GM12878 (cell line): ENCODE data around the gene TEX2. TPM values are rescaled to one million over a fixed set of nuclear protein-coding genes. Genes with fewer than 3 reads are reported as not detected.

Source experiments
- ATAC-seq: fragments of 200-7000 bp; cut with Tn5 transposase; 3 replicates; pipeline ENCODE4 v1.9.1; 2020; ENCODE audit warnings: mild to moderate bottlenecking, moderate library complexity
- BruUV-seq: library from RNA; stranded (reverse); fragments of 400-500 nt; replicated peaks from 2 replicates; lab custom pipeline; 2021; lab: Mats Ljungman, UMichigan
- CTCF ChIA-PET: fragments of 300-600 bp; sonication (Branson Sonifier 250); formaldehyde crosslinking; extraction: SDS; loops from one replicate; lab custom pipeline; 2021; ENCODE audit warnings: inconsistent platforms; lab: Yijun Ruan, JAX
- POLR2A ChIA-PET: fragments of 350-600 bp; formaldehyde crosslinking; extraction: SDS; loops from one replicate; lab custom pipeline; 2021; ENCODE audit warnings: inconsistent platforms; lab: Charles Lee
- RAD21 ChIA-PET: fragments of 300-600 bp; sonication (Branson Sonifier 250); formaldehyde crosslinking; loops from one replicate; lab custom pipeline; 2023; ENCODE audit warnings: antibody characterized with exemption; ENCODE audit not compliant: unreplicated experiment; lab: Charles Lee
- SMC1A ChIA-PET: fragments of 300-600 bp; sonication (Branson Sonifier 250); formaldehyde crosslinking; loops from one replicate; lab custom pipeline; 2023; ENCODE audit not compliant: unreplicated experiment, uncharacterized antibody; lab: Charles Lee
- DNase-seq: peaks from one replicate; pipeline ENCODE4 v3.0.0-alpha.2; 2011; ENCODE audit warnings: low read depth, low spot score
- FAIRE-seq: peaks from 3 replicates; lab custom pipeline; 2011; peaks lifted over from hg19 to GRCh38; lab: Jason Lieb, UNC
- H2AFZ ChIP-seq: 2 replicates; pipeline ENCODE4 v1.6.0; 2011; ENCODE audit warnings: low read depth, low read length, control low read depth; ENCODE audit not compliant: control insufficient read depth
- H3K27ac ChIP-seq: 2 replicates; pipeline ENCODE4 v1.5.1; 2011; ENCODE audit warnings: control low read depth; ENCODE audit not compliant: control insufficient read depth, insufficient read depth
- H3K27me3 ChIP-seq, 2 experiments: replicated peaks in 1 of 2; 2 replicates each; pipeline versions ENCODE4 v1.6.0 to v1.6.1; 2011; ENCODE audit warnings: low read length in 1 of 2; ENCODE audit not compliant: control insufficient read depth in 2 of 2, insufficient read depth in 2 of 2
- H3K36me3 ChIP-seq, 2 experiments: 2 replicates each; pipeline ENCODE4 v1.5.1; 2011; ENCODE audit warnings: low read length in 1 of 2; ENCODE audit not compliant: control insufficient read depth in 2 of 2, insufficient read depth in 2 of 2
- H3K4me1 ChIP-seq: 2 replicates; pipeline ENCODE4 v1.6.1; 2011; ENCODE audit warnings: mild to moderate bottlenecking, low read length, moderate library complexity, mixed read lengths; ENCODE audit not compliant: control insufficient read depth, insufficient read depth
- H3K4me2 ChIP-seq: 2 replicates; pipeline ENCODE4 v1.6.0; 2011; ENCODE audit warnings: control low read depth; ENCODE audit not compliant: control insufficient read depth, insufficient read depth
- H3K4me3 ChIP-seq: fragments of 200-600 bp; sonication (generic); 2 replicates; pipeline ENCODE4 v1.5.1; 2016
- H3K79me2 ChIP-seq: 2 replicates; pipeline ENCODE4 v1.6.0; 2011; ENCODE audit warnings: low read length; ENCODE audit not compliant: control insufficient read depth, insufficient read depth
- H3K9ac ChIP-seq: 2 replicates; pipeline ENCODE4 v1.8.0; 2011; ENCODE audit warnings: low read length, control low read depth, mixed read lengths; ENCODE audit not compliant: control insufficient read depth, insufficient read depth
- H3K9me3 ChIP-seq: replicated peaks from 3 replicates; pipeline ENCODE4 v1.5.1; 2011; ENCODE audit warnings: mild to moderate bottlenecking, low read length; ENCODE audit not compliant: control insufficient read depth, insufficient read depth
- H4K20me1 ChIP-seq: 2 replicates; pipeline ENCODE4 v1.6.0; 2011; ENCODE audit not compliant: control insufficient read depth, insufficient read depth
- FOXM1 ChIP-seq: IDR thresholded peaks from 2 replicates; pipeline ENCODE4 v1.6.1; 2012; ENCODE audit warnings: low read depth, mild to moderate bottlenecking, inconsistent platforms, low read length, moderate library complexity
- IKZF2 ChIP-seq, 2 experiments: fragments of 450-650 bp; IDR thresholded peaks; 2 replicates each; pipeline ENCODE4 v1.6.1; 2017; ENCODE audit warnings: mild to moderate bottlenecking in 2 of 2, moderate library complexity in 2 of 2
- JUNB ChIP-seq: IDR thresholded peaks from 2 replicates; pipeline ENCODE4 v1.6.1; 2016; ENCODE audit warnings: antibody characterized with exemption, mild to moderate bottlenecking
- JUND ChIP-seq: IDR thresholded peaks from 2 replicates; pipeline ENCODE4 v1.6.1; 2012; ENCODE audit warnings: low read depth, mild to moderate bottlenecking, low read length, improper control_type of control experiment, moderate library complexity
- MTA2 ChIP-seq: fragments of 450-650 bp; IDR thresholded peaks from 2 replicates; pipeline ENCODE4 v1.6.1; 2016; ENCODE audit warnings: low read depth, mild to moderate bottlenecking, moderate library complexity
- NR2F1 ChIP-seq: fragments of 450-650 bp; conservative IDR thresholded peaks from 2 replicates; pipeline ENCODE4 v1.6.1; 2017; ENCODE audit warnings: mild to moderate bottlenecking
- RELA ChIP-seq: fragments of 450-650 bp; IDR thresholded peaks from 2 replicates; pipeline ENCODE4 v1.8.0; 2014; ENCODE audit warnings: borderline replicate concordance; ENCODE audit not compliant: partially characterized antibody
- RUNX3 ChIP-seq: IDR thresholded peaks from 2 replicates; pipeline ENCODE4 v1.6.1; 2012; ENCODE audit warnings: low read length, inconsistent platforms
- SMARCA5 ChIP-seq: fragments of 450-650 bp; IDR thresholded peaks from 2 replicates; pipeline ENCODE4 v1.6.1; 2017; ENCODE audit warnings: mild to moderate bottlenecking
- SPI1 ChIP-seq: IDR thresholded peaks from 2 replicates; pipeline ENCODE4 v1.6.1; 2011; ENCODE audit warnings: low read depth, mild to moderate bottlenecking, low read length, moderate library complexity, borderline replicate concordance; ENCODE audit not compliant: insufficient read depth
- SRF ChIP-seq, 2 experiments: IDR thresholded peaks; 2 replicates each; pipeline ENCODE4 v1.6.1; 2011; ENCODE audit warnings: low read depth in 2 of 2, low read length in 2 of 2, mild to moderate bottlenecking in 1 of 2, moderate library complexity in 1 of 2
- TCF7 ChIP-seq: IDR thresholded peaks from 2 replicates; pipeline ENCODE4 v1.6.1; 2014; ENCODE audit warnings: antibody characterized with exemption, borderline replicate concordance
- ZNF384 ChIP-seq: IDR thresholded peaks from 2 replicates; pipeline ENCODE4 v1.6.1; 2012; ENCODE audit warnings: low read depth, mild to moderate bottlenecking, low read length, improper control_type of control experiment, borderline replicate concordance
- WGBS: methylation state at CpG from one replicate; pipeline ENCODE4 v1.1.6; 2016; ENCODE audit warnings: low lambda C conversion rate; ENCODE audit not compliant: insufficient replicate concordance, insufficient coverage; ENCODE audit errors: missing lambda C conversion rate; 5-methylcytosine and 5-hydroxymethylcytosine counted together
- in situ Hi-C: fragments of 300-500 bp; cut with MboI; formaldehyde crosslinking; loops from 9 replicates; pipeline ENCODE4 v1.14.3; 2018; ENCODE audit warnings: mixed read lengths
- intact Hi-C: fragments of 100-400 bp; cut with micrococcal nuclease; formaldehyde crosslinking; loops from one replicate; pipeline ENCODE4 v1.14.2; 2022; ENCODE audit not compliant: unreplicated experiment
- polyA plus RNA-seq, 11 experiments: library from polyadenylated mRNA; depleted of rRNA in 4 of 11; unstranded in 6 of 11; stranded (reverse) in 5 of 11; fragments of >200 nt; fragmentation: Nextera tagmentation in 4 of 11; fragmentation: Illumina TruSeq in 1 of 11; extraction: Ambion mirVana in 4 of 11; extraction: Trizol in 1 of 11; gene quantifications; 1 replicate in 1 of 11; 2 replicates in 10 of 11; pipeline versions ENCODE4 v1.2.1 to v1.2.3, GENCODE V29; 2011 to 2016; ENCODE audit warnings: inconsistent platforms in 2 of 11, missing spikeins in 2 of 11, low read depth in 1 of 11
- total RNA-seq, 4 experiments: library from RNA; depleted of rRNA in 3 of 4; stranded (reverse); fragments of >200 nt in 3 of 4; fragmentation: Illumina TruSeq in 1 of 4; extraction: Trizol in 1 of 4; gene quantifications; 2 replicates each; pipeline versions ENCODE4 v1.2.1 to v1.2.3, GENCODE V29; 2013 to 2021
- TF ChIP-seq, protein P1 (sequence below): fragments of 450-650 bp; conservative IDR thresholded peaks from 2 replicates; pipeline ENCODE4 v1.6.1; 2017; ENCODE audit warnings: mild to moderate bottlenecking, moderate library complexity

The TEX2 gene
- total and polyA plus RNA-seq, 10 of the 15 experiments (the other 5 are each of a cell fraction or from before 2014, with no cell fraction given), result 3.8 to 19.9 (median 15.8) TPM

DNA sequence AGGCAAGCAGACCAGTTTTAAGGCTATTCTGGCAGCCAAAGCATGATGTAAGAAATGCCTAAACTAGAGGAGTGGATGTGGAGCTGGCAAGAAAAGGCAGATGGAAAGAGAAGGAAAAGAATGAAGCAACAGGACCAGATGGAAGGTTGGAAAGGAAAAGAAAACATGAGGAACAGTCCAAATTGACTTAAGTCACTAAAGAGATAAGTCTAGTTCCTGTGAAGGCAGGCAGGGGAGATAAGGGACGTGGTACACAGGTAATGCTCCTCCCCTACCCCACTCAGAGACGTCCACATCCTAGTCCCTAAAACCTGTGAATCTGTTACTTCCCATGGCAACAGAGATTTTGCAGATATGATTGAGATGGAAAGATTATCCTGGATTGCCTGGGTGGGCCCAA lies 43.5 kb downstream of the TEX2 start (continued):
- TF ChIP-seq FOXM1 (no peak), JUND (no peak), SRF (IDR thresholded peaks at IDR 0.05; ENCODE audit: low read depth in 2 of 2, low read length in 2 of 2) (no peak), NR2F1 (no peak), RELA (no peak), MTA2 (no peak)

DNA sequence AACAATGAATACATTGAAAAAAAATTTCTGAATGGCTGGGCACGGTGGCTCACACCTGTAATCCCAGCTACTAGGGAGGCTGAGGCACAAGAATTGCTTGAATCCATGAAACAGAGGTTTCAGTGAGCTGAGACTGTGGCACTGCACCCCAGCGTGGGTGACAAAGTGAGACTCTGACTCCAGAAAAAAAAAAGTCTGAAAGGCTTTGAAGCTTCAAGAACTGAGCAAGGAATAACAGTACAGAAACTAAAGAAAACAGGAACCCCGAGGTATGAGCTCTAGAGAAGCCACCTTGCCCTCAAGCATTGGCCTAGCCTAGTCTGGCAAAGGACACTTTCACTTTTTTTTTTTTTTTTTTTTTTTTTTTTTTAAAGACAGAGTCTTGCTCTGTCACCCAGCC lies 45.0 kb downstream of the TEX2 start:
- in situ Hi-C loops, result no loop called here
- ChIA-PET RAD21 (interaction anchor here (1.0 kb wide), 2 partner anchors 18 to 57 kb away, joined by 3 to 4 read pairs; no protein-coding TSS in a partner anchor), CTCF (interaction anchor here (1.0 to 2.6 kb wide), 6 partner anchors 12 to 198 kb away, joined by 3 to 9 read pairs (median 4); no protein-coding TSS in a partner anchor), POLR2A (interaction anchor here (0.6 to 1.2 kb wide), 6 partner anchors 14 to 418 kb away, joined by 3 to 10 read pairs (median 6); no protein-coding TSS in a partner anchor), SMC1A (interaction anchor here (0.7 to 2.1 kb wide), 13 partner anchors 14 to 666 kb away, joined by 3 to 5 read pairs (median 3); no protein-coding TSS in a partner anchor)
- no TSS peak for BruUV-seq
- no peaks in the 10 kb centered on the region for H4K20me1 ChIP-seq
- TF ChIP-seq, protein P1, sequence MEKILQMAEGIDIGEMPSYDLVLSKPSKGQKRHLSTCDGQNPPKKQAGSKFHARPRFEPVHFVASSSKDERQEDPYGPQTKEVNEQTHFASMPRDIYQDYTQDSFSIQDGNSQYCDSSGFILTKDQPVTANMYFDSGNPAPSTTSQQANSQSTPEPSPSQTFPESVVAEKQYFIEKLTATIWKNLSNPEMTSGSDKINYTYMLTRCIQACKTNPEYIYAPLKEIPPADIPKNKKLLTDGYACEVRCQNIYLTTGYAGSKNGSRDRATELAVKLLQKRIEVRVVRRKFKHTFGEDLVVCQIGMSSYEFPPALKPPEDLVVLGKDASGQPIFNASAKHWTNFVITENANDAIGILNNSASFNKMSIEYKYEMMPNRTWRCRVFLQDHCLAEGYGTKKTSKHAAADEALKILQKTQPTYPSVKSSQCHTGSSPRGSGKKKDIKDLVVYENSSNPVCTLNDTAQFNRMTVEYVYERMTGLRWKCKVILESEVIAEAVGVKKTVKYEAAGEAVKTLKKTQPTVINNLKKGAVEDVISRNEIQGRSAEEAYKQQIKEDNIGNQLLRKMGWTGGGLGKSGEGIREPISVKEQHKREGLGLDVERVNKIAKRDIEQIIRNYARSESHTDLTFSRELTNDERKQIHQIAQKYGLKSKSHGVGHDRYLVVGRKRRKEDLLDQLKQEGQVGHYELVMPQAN, result no peak
- TF ChIP-seq TCF7 (peak; percentile 44; the same call in 1 of the 2 replicates), JUNB (0 out of 2 replicates have a peak, but pooled peaks have one; percentile 9), SMARCA5 (no peak), IKZF2 (IDR thresholded peaks at IDR 0.05) (0 out of 4 replicates have a peak, but pooled peaks of 1 of the 2 experiments have one; percentile 21), RUNX3 (peak; percentile 19; the same call in 1 of the 2 replicates), ZNF384 (peak; percentile 27; the same call in 1 of the 2 replicates), SPI1 (peak; percentile 80)
- peaks cover 22% of the 10 kb centered on the region for H3K4me1 ChIP-seq
- ATAC-seq (peak; percentile 72), DNase-seq (peak; percentile 28), FAIRE-seq (no peak)
- H3K4me2 ChIP-seq, result no peak overlapping the region; the same call in 1 of the 2 replicates
- H3K9me3 ChIP-seq, result no peaks in the 10 kb centered on the region
- H3K27ac ChIP-seq, result no peak overlapping the region
- WGBS, result 79% methylated on average over 3 of the region's 3 CpGs
- H3K9ac ChIP-seq, result no peak overlapping the region
- intact Hi-C loops, result no loop called here
- no peaks in the 10 kb centered on the region; the same call in 1 of the 2 replicates for H3K79me2 ChIP-seq
- no peak overlapping the region for H3K4me3 ChIP-seq
- H3K36me3 ChIP-seq, result peaks cover 0 to 5% of the 10 kb centered on the region in 2 experiments; a peak in 2 of 4 replicates
- no peaks in the 10 kb centered on the region for H3K27me3 ChIP-seq
- H2AFZ ChIP-seq, result no peak overlapping the region
